Measurements from ENCODE around the gene RIMBP2. TPM values are rescaled to one million over a fixed set of nuclear protein-coding genes. Genes with fewer than 3 reads are reported as not detected.

The RIMBP2 gene
- total and polyA plus RNA-seq, 9 of the 15 experiments (the other 6 are each of a cell fraction or from before 2014, with no cell fraction given), result not detected

- TF ChIP-seq MGA (IDR thresholded peaks at IDR 0.05) (no peak), FOXA1 (IDR thresholded peaks at IDR 0.05; ENCODE audit: borderline replicate concordance) (no peak), SREBF1 (IDR thresholded peaks at IDR 0.05; ENCODE audit: borderline replicate concordance, low read depth, low read length) (no peak), RFX5 (IDR thresholded peaks at IDR 0.05; ENCODE audit: low read depth, low read length) (no peak), CEBPG (CRISPR knock-in tag; IDR thresholded peaks at IDR 0.05) (no peak), CEBPG (tag; conservative IDR thresholded peaks at IDR 0.05 in 1 of 2, IDR thresholded peaks at IDR 0.05 in 1 of 2) (no peak), ZNF512 (tag; IDR thresholded peaks at IDR 0.05) (no peak), SMARCA5 (IDR thresholded peaks at IDR 0.05) (no peak)
These were observed 229.1 kb downstream of the RIMBP2 start (continued) for GRCh38 chr12:130486891-130487416.

Data from K562 (cell line).